Keratinocyte (primary cell): ENCODE data around the gene SPATA33. TPM values are rescaled to one million over a fixed set of nuclear protein-coding genes. Genes with fewer than 3 reads are reported as not detected.

Source experiments
- DNase-seq: peaks from one replicate; pipeline ENCODE4 v3.0.0-alpha.2; 2011; ENCODE audit warnings: low read depth, missing footprints, low spot score
- FAIRE-seq: peaks from 2 replicates; lab custom pipeline; 2011; peaks lifted over from hg19 to GRCh38; lab: Jason Lieb, UNC
- H2AFZ ChIP-seq: 2 replicates; pipeline ENCODE4 v1.6.0; 2012; ENCODE audit warnings: low read length, control low read depth, inconsistent platforms; ENCODE audit not compliant: control insufficient read depth
- H3K27ac ChIP-seq: 2 replicates; pipeline ENCODE4 v1.5.1; 2011; ENCODE audit warnings: low read length; ENCODE audit not compliant: control insufficient read depth, insufficient read depth
- H3K27me3 ChIP-seq: 3 replicates; pipeline ENCODE4 v1.6.0; 2011; ENCODE audit warnings: low read length; ENCODE audit not compliant: control insufficient read depth, insufficient read depth; ENCODE audit errors: extremely low read depth
- H3K36me3 ChIP-seq, 2 experiments: 2 replicates in 1 of 2; 3 replicates in 1 of 2; pipeline ENCODE4 v1.5.1; 2011; ENCODE audit warnings: low read length in 2 of 2, mild to moderate bottlenecking in 1 of 2; ENCODE audit not compliant: control insufficient read depth in 2 of 2, insufficient read depth in 2 of 2; ENCODE audit errors: extremely low read depth in 1 of 2
- H3K4me1 ChIP-seq: 3 replicates; pipeline ENCODE4 v1.5.1; 2011; ENCODE audit warnings: low read length; ENCODE audit not compliant: control insufficient read depth, insufficient read depth; ENCODE audit errors: extremely low read depth
- H3K4me2 ChIP-seq: 3 replicates; pipeline ENCODE4 v1.6.0; 2011; ENCODE audit warnings: low read depth, low read length; ENCODE audit not compliant: control insufficient read depth, insufficient read depth; ENCODE audit errors: extremely low read depth
- H3K4me3 ChIP-seq, 3 experiments: fragments of 200-600 bp in 1 of 3; sonication (generic) in 1 of 3; 2 replicates in 2 of 3; 3 replicates in 1 of 3; pipeline ENCODE4 v1.5.1; 2011 to 2016; ENCODE audit warnings: low read length in 3 of 3, mild to moderate bottlenecking in 3 of 3, control low read depth in 2 of 3, inconsistent platforms in 1 of 3, low read depth in 1 of 3, mixed read lengths in 1 of 3, mixed run types in 1 of 3, moderate library complexity in 1 of 3; ENCODE audit not compliant: control insufficient read depth in 2 of 3, insufficient read depth in 2 of 3; ENCODE audit errors: extremely low read depth in 1 of 3
- H3K79me2 ChIP-seq: 2 replicates; pipeline ENCODE4 v1.6.0; 2012; ENCODE audit warnings: low read length; ENCODE audit not compliant: control insufficient read depth, insufficient read depth
- H3K9ac ChIP-seq: 3 replicates; pipeline ENCODE4 v1.6.0; 2011; ENCODE audit warnings: low read length; ENCODE audit not compliant: control insufficient read depth, insufficient read depth; ENCODE audit errors: extremely low read depth
- H3K9me1 ChIP-seq: 3 replicates; pipeline ENCODE4 v1.6.0; 2011; ENCODE audit warnings: low read length; ENCODE audit not compliant: control insufficient read depth, insufficient read depth; ENCODE audit errors: extremely low read depth
- H3K9me3 ChIP-seq: 2 replicates; pipeline ENCODE4 v1.5.1; 2012; ENCODE audit warnings: low read depth, low read length; ENCODE audit not compliant: control insufficient read depth
- H4K20me1 ChIP-seq: 3 replicates; pipeline ENCODE4 v1.6.0; 2011; ENCODE audit warnings: low read length; ENCODE audit not compliant: control insufficient read depth, insufficient read depth; ENCODE audit errors: extremely low read depth
- EZH2 ChIP-seq: IDR thresholded peaks from one replicate; pipeline ENCODE4 v1.6.1; 2012; ENCODE audit warnings: inconsistent platforms, mild to moderate bottlenecking, low read length, moderate library complexity
- dilution Hi-C: fragments of 300-500 bp; cut with MboI; formaldehyde crosslinking; loops from one replicate; pipeline ENCODE4 v1.7.0; 2020; ENCODE audit warnings: low sequenced_read_pairs; ENCODE audit not compliant: extremely low pct_ligation_motif_present
- polyA plus RNA-seq, 5 experiments: library from polyadenylated mRNA; depleted of rRNA in 3 of 5; stranded (reverse) in 3 of 5; stranded (forward) in 1 of 5; unstranded in 1 of 5; fragments of >200 nt; gene quantifications; 1 replicate in 1 of 5; 2 replicates in 3 of 5; 3 replicates in 1 of 5; pipeline versions ENCODE4 v1.2.1 to v1.2.3, GENCODE V29; 2011 to 2012; ENCODE audit warnings: missing spikeins in 2 of 5, low read depth in 1 of 5, low replicate concordance in 1 of 5
- TF ChIP-seq, protein P1 (sequence below), 3 experiments: IDR thresholded peaks in 1 of 3; conservative IDR thresholded peaks in 1 of 3; optimal IDR thresholded peaks in 1 of 3; 2 replicates in 2 of 3; 3 replicates in 1 of 3; pipeline versions ENCODE3 to v1.5.1; 2011; ENCODE audit warnings: low read length in 3 of 3, mild to moderate bottlenecking in 3 of 3, moderate library complexity in 2 of 3, control low read depth in 1 of 3, inconsistent platforms in 1 of 3; ENCODE audit not compliant: insufficient read depth in 2 of 3; ENCODE audit errors: extremely low read depth in 1 of 3

SPATA33 gene
- polyA plus RNA-seq, 1 donor (not counting 4 experiments of a cell fraction or from before 2014, with no cell fraction given), result 5.3 TPM

DNA sequence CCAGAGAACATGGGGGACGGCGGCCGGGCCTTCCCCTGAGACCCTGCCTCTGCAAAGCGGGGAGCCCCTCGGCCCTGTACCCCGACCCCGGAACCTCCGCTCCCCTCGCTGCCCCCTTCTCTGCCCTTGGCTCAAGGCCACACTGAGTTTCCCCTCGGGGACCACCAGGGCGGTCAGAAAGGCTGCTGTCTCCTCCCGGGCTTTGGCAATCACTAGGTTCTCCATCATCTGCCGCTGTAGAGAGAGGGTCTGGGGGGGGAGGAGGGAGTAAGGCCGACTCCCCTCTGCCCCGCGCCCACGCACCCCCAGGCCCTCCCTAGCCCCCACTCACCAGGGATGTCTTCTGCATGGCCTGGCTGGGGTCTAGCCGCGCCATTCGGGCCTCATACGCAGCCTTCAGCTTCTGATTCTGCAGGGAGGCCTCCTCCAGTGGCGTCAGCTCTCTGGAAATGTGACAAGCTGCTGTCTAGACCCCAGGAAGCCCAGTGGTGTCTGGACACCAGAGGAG, 54.7 kb downstream of the SPATA33 start:
- TF ChIP-seq EZH2, result no peak
- TF ChIP-seq, protein P1, sequence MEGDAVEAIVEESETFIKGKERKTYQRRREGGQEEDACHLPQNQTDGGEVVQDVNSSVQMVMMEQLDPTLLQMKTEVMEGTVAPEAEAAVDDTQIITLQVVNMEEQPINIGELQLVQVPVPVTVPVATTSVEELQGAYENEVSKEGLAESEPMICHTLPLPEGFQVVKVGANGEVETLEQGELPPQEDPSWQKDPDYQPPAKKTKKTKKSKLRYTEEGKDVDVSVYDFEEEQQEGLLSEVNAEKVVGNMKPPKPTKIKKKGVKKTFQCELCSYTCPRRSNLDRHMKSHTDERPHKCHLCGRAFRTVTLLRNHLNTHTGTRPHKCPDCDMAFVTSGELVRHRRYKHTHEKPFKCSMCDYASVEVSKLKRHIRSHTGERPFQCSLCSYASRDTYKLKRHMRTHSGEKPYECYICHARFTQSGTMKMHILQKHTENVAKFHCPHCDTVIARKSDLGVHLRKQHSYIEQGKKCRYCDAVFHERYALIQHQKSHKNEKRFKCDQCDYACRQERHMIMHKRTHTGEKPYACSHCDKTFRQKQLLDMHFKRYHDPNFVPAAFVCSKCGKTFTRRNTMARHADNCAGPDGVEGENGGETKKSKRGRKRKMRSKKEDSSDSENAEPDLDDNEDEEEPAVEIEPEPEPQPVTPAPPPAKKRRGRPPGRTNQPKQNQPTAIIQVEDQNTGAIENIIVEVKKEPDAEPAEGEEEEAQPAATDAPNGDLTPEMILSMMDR (optimal IDR thresholded peaks at IDR 0.05 in 1 of 3, IDR thresholded peaks at IDR 0.05 in 1 of 3, conservative IDR thresholded peaks at IDR 0.05 in 1 of 3; ENCODE audit: extremely low read depth in 1 of 3, insufficient read depth in 2 of 3, low read length in 3 of 3), result no peak
- H3K36me3 ChIP-seq, result peaks cover 4 to 5% of the 10 kb centered on the region in 2 experiments
- H3K4me3 ChIP-seq, result peak overlapping the region; percentile 68 to 82 (median 74)
- no peak for FAIRE-seq
- H3K9me3 ChIP-seq, result no peaks in the 10 kb centered on the region
- peak overlapping the region; percentile 49 for H2AFZ ChIP-seq
- H3K9ac ChIP-seq, result peak overlapping the region; percentile 82
- dilution Hi-C loops, result no loop called here
- H3K27ac ChIP-seq, result peak overlapping the region; percentile 47
- H3K4me2 ChIP-seq, result peak overlapping the region; percentile 87
- no peaks in the 10 kb centered on the region for H3K27me3 ChIP-seq
- H3K79me2 ChIP-seq, result peaks cover 6% of the 10 kb centered on the region
- H3K9me1 ChIP-seq, result no peaks in the 10 kb centered on the region
- DNase-seq, result no peak
- peaks cover 5% of the 10 kb centered on the region for H3K4me1 ChIP-seq
- H4K20me1 ChIP-seq, result no peaks in the 10 kb centered on the region

DNA sequence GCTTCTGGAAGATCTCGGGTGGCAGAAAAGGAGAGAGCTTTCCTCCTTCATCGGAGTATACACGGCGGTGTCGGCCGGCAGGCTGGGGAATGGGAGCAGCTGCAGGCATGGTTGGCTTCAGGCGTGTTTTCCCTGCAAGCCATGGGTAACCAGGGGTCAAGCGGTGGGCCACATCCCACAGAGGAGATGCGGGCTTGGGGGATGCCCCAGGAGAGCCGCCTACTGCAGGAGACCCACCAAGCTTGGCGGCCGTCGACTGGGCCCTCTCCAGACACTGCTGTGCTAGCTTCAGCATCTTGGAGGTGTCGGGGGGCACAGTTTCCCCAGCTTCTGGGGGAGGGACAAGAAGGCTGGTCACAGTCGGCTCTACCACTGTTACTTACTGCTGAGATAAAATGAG, 58.9 kb downstream of the SPATA33 start:
- Histone ChIP-seq H3K9ac (no peak overlapping the region), H3K27ac (no peak overlapping the region), H3K36me3 (peaks cover 3 to 5% of the 10 kb centered on the region in 2 experiments), H3K4me3 (no peak overlapping the region), H3K9me1 (no peaks in the 10 kb centered on the region), H2AFZ (no peak overlapping the region), H3K4me1 (peaks cover 20% of the 10 kb centered on the region), H4K20me1 (no peaks in the 10 kb centered on the region), H3K9me3 (no peaks in the 10 kb centered on the region), H3K4me2 (no peak overlapping the region), H3K79me2 (peaks cover 6% of the 10 kb centered on the region), H3K27me3 (no peaks in the 10 kb centered on the region)
- DNase-seq, result no peak
- dilution Hi-C loops, result no loop called here
- no peak for FAIRE-seq
- TF ChIP-seq, protein P1 (optimal IDR thresholded peaks at IDR 0.05 in 1 of 3, IDR thresholded peaks at IDR 0.05 in 1 of 3, conservative IDR thresholded peaks at IDR 0.05 in 1 of 3; ENCODE audit: extremely low read depth in 1 of 3, insufficient read depth in 2 of 3, low read length in 3 of 3), result no peak
- TF ChIP-seq EZH2, result no peak
